GM12878 (cell line): ENCODE data around the gene SH2D3A. TPM values are rescaled to one million over a fixed set of nuclear protein-coding genes. Genes with fewer than 3 reads are reported as not detected.

Experiments used
- ATAC-seq: fragments of 200-7000 bp; cut with Tn5 transposase; 3 replicates; pipeline ENCODE4 v1.9.1; 2020; ENCODE audit warnings: mild to moderate bottlenecking, moderate library complexity
- BruUV-seq: library from RNA; stranded (reverse); fragments of 400-500 nt; replicated peaks from 2 replicates; lab custom pipeline; 2021; lab: Mats Ljungman, UMichigan
- CTCF ChIA-PET: fragments of 300-600 bp; sonication (Branson Sonifier 250); formaldehyde crosslinking; extraction: SDS; loops from one replicate; lab custom pipeline; 2021; ENCODE audit warnings: inconsistent platforms; lab: Yijun Ruan, JAX
- POLR2A ChIA-PET: fragments of 350-600 bp; formaldehyde crosslinking; extraction: SDS; loops from one replicate; lab custom pipeline; 2021; ENCODE audit warnings: inconsistent platforms; lab: Charles Lee
- RAD21 ChIA-PET: fragments of 300-600 bp; sonication (Branson Sonifier 250); formaldehyde crosslinking; loops from one replicate; lab custom pipeline; 2023; ENCODE audit warnings: antibody characterized with exemption; ENCODE audit not compliant: unreplicated experiment; lab: Charles Lee
- SMC1A ChIA-PET: fragments of 300-600 bp; sonication (Branson Sonifier 250); formaldehyde crosslinking; loops from one replicate; lab custom pipeline; 2023; ENCODE audit not compliant: unreplicated experiment, uncharacterized antibody; lab: Charles Lee
- DNase-seq: peaks from one replicate; pipeline ENCODE4 v3.0.0-alpha.2; 2011; ENCODE audit warnings: low read depth, low spot score
- FAIRE-seq: peaks from 3 replicates; lab custom pipeline; 2011; peaks lifted over from hg19 to GRCh38; lab: Jason Lieb, UNC
- H2AFZ ChIP-seq: 2 replicates; pipeline ENCODE4 v1.6.0; 2011; ENCODE audit warnings: low read depth, low read length, control low read depth; ENCODE audit not compliant: control insufficient read depth
- H3K27ac ChIP-seq: 2 replicates; pipeline ENCODE4 v1.5.1; 2011; ENCODE audit warnings: control low read depth; ENCODE audit not compliant: control insufficient read depth, insufficient read depth
- H3K27me3 ChIP-seq, 2 experiments: replicated peaks in 1 of 2; 2 replicates each; pipeline versions ENCODE4 v1.6.0 to v1.6.1; 2011; ENCODE audit warnings: low read length in 1 of 2; ENCODE audit not compliant: control insufficient read depth in 2 of 2, insufficient read depth in 2 of 2
- H3K36me3 ChIP-seq, 2 experiments: 2 replicates each; pipeline ENCODE4 v1.5.1; 2011; ENCODE audit warnings: low read length in 1 of 2; ENCODE audit not compliant: control insufficient read depth in 2 of 2, insufficient read depth in 2 of 2
- H3K4me1 ChIP-seq: 2 replicates; pipeline ENCODE4 v1.6.1; 2011; ENCODE audit warnings: mild to moderate bottlenecking, low read length, moderate library complexity, mixed read lengths; ENCODE audit not compliant: control insufficient read depth, insufficient read depth
- H3K4me2 ChIP-seq: 2 replicates; pipeline ENCODE4 v1.6.0; 2011; ENCODE audit warnings: control low read depth; ENCODE audit not compliant: control insufficient read depth, insufficient read depth
- H3K4me3 ChIP-seq: fragments of 200-600 bp; sonication (generic); 2 replicates; pipeline ENCODE4 v1.5.1; 2016
- H3K79me2 ChIP-seq: 2 replicates; pipeline ENCODE4 v1.6.0; 2011; ENCODE audit warnings: low read length; ENCODE audit not compliant: control insufficient read depth, insufficient read depth
- H3K9ac ChIP-seq: 2 replicates; pipeline ENCODE4 v1.8.0; 2011; ENCODE audit warnings: low read length, control low read depth, mixed read lengths; ENCODE audit not compliant: control insufficient read depth, insufficient read depth
- H3K9me3 ChIP-seq: replicated peaks from 3 replicates; pipeline ENCODE4 v1.5.1; 2011; ENCODE audit warnings: mild to moderate bottlenecking, low read length; ENCODE audit not compliant: control insufficient read depth, insufficient read depth
- H4K20me1 ChIP-seq: 2 replicates; pipeline ENCODE4 v1.6.0; 2011; ENCODE audit not compliant: control insufficient read depth, insufficient read depth
- CHD2 ChIP-seq: IDR thresholded peaks from 2 replicates; pipeline ENCODE4 v1.6.1; 2011; ENCODE audit warnings: low read depth, low read length, improper control_type of control experiment, borderline replicate concordance
- ESRRA ChIP-seq: IDR thresholded peaks from 2 replicates; pipeline ENCODE4 v1.6.1; 2012; ENCODE audit warnings: mild to moderate bottlenecking, low read length, improper control_type of control experiment
- HDAC6 ChIP-seq: fragments of 200-600 bp; sonication (generic); IDR thresholded peaks from one replicate; pipeline ENCODE4 v1.8.0; 2017; ENCODE audit warnings: antibody characterized with exemption; ENCODE audit not compliant: unreplicated experiment
- IRF4 ChIP-seq: IDR thresholded peaks from 2 replicates; pipeline ENCODE4 v1.6.1; 2011; ENCODE audit warnings: low read depth, low read length
- KAT2A ChIP-seq: conservative IDR thresholded peaks from 2 replicates; pipeline ENCODE4 v1.6.1; 2011; ENCODE audit warnings: low read depth, low read length; ENCODE audit not compliant: control insufficient read depth
- NRF1 ChIP-seq: conservative IDR thresholded peaks from 2 replicates; pipeline ENCODE4 v1.6.1; 2011; ENCODE audit warnings: mild to moderate bottlenecking, low read depth, low read length, improper control_type of control experiment
- POU2F2 ChIP-seq: IDR thresholded peaks from 3 replicates; pipeline ENCODE4 v1.6.1; 2011; ENCODE audit warnings: low read depth, mild to moderate bottlenecking, low read length, borderline replicate concordance
- SIX5 ChIP-seq: IDR thresholded peaks from 2 replicates; pipeline ENCODE4 v1.6.1; 2011; ENCODE audit warnings: mild to moderate bottlenecking, low read depth, low read length, moderate library complexity; ENCODE audit not compliant: severe bottlenecking
- SMAD5 ChIP-seq: IDR thresholded peaks from 2 replicates; pipeline ENCODE4 v1.6.1; 2016; ENCODE audit warnings: antibody characterized with exemption, low read depth
- SP1 ChIP-seq: IDR thresholded peaks from one replicate; pipeline ENCODE4 v1.6.1; 2011; ENCODE audit warnings: low read depth, low read length
- STAT1 ChIP-seq: fragments of 450-650 bp; conservative IDR thresholded peaks from 2 replicates; pipeline ENCODE4 v1.6.1; 2014; ENCODE audit warnings: antibody characterized with exemption, mild to moderate bottlenecking
- WGBS: methylation state at CpG from one replicate; pipeline ENCODE4 v1.1.6; 2016; ENCODE audit warnings: low lambda C conversion rate; ENCODE audit not compliant: insufficient replicate concordance, insufficient coverage; ENCODE audit errors: missing lambda C conversion rate; 5-methylcytosine and 5-hydroxymethylcytosine counted together
- in situ Hi-C: fragments of 300-500 bp; cut with MboI; formaldehyde crosslinking; loops from 9 replicates; pipeline ENCODE4 v1.14.3; 2018; ENCODE audit warnings: mixed read lengths
- intact Hi-C: fragments of 100-400 bp; cut with micrococcal nuclease; formaldehyde crosslinking; loops from one replicate; pipeline ENCODE4 v1.14.2; 2022; ENCODE audit not compliant: unreplicated experiment
- polyA plus RNA-seq, 11 experiments: library from polyadenylated mRNA; depleted of rRNA in 4 of 11; unstranded in 6 of 11; stranded (reverse) in 5 of 11; fragments of >200 nt; fragmentation: Nextera tagmentation in 4 of 11; fragmentation: Illumina TruSeq in 1 of 11; extraction: Ambion mirVana in 4 of 11; extraction: Trizol in 1 of 11; gene quantifications; 1 replicate in 1 of 11; 2 replicates in 10 of 11; pipeline versions ENCODE4 v1.2.1 to v1.2.3, GENCODE V29; 2011 to 2016; ENCODE audit warnings: inconsistent platforms in 2 of 11, missing spikeins in 2 of 11, low read depth in 1 of 11
- total RNA-seq, 4 experiments: library from RNA; depleted of rRNA in 3 of 4; stranded (reverse); fragments of >200 nt in 3 of 4; fragmentation: Illumina TruSeq in 1 of 4; extraction: Trizol in 1 of 4; gene quantifications; 2 replicates each; pipeline versions ENCODE4 v1.2.1 to v1.2.3, GENCODE V29; 2013 to 2021
- TF ChIP-seq, protein P1 (sequence below): fragments of 450-650 bp; IDR thresholded peaks from 2 replicates; pipeline ENCODE4 v1.6.1; 2017; ENCODE audit warnings: mild to moderate bottlenecking, moderate library complexity
- TF ChIP-seq, protein P2 (sequence below): fragments of 450-650 bp; formaldehyde crosslinking; IDR thresholded peaks from 2 replicates; pipeline ENCODE4 v1.4.0; 2020; ENCODE audit warnings: mild to moderate bottlenecking, moderate library complexity
- TF ChIP-seq, protein P3 (sequence below): fragments of 450-650 bp; IDR thresholded peaks from 2 replicates; pipeline ENCODE4 v1.6.1; 2017; ENCODE audit warnings: low read depth, mild to moderate bottlenecking, moderate library complexity

SH2D3A gene
- total and polyA plus RNA-seq, 10 of the 15 experiments (the other 5 are each of a cell fraction or from before 2014, with no cell fraction given), result 0.77 to 24.4 (median 9.5) TPM

DNA sequence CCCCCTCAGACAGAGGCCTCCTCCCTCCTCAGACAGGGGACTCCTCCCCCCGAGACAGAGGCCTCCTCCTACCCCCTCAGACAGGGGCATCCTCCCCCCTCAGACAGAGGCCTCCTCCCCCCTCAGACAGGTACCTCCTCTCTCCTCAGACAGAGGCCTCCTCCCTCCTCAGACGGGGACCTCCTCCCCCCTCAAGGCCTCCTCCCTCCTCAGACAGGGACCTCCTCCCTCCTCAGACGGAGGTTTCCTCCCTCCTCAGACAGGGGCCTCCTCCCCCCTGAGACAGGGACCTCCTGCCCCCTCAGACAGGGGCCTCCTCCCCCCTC, 60.6 kb downstream of the SH2D3A start:
- CTCF ChIA-PET, result no interaction called here
- Histone ChIP-seq H3K4me2 (no peak overlapping the region), H3K27me3 (no peaks in the 10 kb centered on the region; a peak in 2 of 4 replicates), H3K4me3 (no peak overlapping the region), H3K4me1 (no peaks in the 10 kb centered on the region), H3K27ac (no peak overlapping the region), H3K9ac (no peak overlapping the region), H3K79me2 (no peaks in the 10 kb centered on the region), H3K36me3 (no peaks in the 10 kb centered on the region), H4K20me1 (no peaks in the 10 kb centered on the region), H2AFZ (no peak overlapping the region), H3K9me3 (no peaks in the 10 kb centered on the region)
- FAIRE-seq (no peak), DNase-seq (no peak), ATAC-seq (no peak)
- intact Hi-C loops (no loop called here), in situ Hi-C loops (no loop called here)
- SMC1A ChIA-PET, result no interaction called here
- RAD21 ChIA-PET, result no interaction called here
- BruUV-seq, result no TSS peak
- POLR2A ChIA-PET, result no interaction called here
- WGBS, result 8% methylated on average over 2 of the region's 3 CpGs
- TF ChIP-seq IRF4, result no peak
- TF ChIP-seq POU2F2, result no peak
- TF ChIP-seq CHD2, result no peak
- TF ChIP-seq SIX5, result no peak
- no peak for TF ChIP-seq NRF1
- TF ChIP-seq, protein P1, sequence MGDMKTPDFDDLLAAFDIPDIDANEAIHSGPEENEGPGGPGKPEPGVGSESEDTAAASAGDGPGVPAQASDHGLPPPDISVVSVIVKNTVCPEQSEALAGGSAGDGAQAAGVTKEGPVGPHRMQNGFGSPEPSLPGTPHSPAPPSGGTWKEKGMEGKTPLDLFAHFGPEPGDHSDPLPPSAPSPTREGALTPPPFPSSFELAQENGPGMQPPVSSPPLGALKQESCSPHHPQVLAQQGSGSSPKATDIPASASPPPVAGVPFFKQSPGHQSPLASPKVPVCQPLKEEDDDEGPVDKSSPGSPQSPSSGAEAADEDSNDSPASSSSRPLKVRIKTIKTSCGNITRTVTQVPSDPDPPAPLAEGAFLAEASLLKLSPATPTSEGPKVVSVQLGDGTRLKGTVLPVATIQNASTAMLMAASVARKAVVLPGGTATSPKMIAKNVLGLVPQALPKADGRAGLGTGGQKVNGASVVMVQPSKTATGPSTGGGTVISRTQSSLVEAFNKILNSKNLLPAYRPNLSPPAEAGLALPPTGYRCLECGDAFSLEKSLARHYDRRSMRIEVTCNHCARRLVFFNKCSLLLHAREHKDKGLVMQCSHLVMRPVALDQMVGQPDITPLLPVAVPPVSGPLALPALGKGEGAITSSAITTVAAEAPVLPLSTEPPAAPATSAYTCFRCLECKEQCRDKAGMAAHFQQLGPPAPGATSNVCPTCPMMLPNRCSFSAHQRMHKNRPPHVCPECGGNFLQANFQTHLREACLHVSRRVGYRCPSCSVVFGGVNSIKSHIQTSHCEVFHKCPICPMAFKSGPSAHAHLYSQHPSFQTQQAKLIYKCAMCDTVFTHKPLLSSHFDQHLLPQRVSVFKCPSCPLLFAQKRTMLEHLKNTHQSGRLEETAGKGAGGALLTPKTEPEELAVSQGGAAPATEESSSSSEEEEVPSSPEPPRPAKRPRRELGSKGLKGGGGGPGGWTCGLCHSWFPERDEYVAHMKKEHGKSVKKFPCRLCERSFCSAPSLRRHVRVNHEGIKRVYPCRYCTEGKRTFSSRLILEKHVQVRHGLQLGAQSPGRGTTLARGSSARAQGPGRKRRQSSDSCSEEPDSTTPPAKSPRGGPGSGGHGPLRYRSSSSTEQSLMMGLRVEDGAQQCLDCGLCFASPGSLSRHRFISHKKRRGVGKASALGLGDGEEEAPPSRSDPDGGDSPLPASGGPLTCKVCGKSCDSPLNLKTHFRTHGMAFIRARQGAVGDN, result no peak
- TF ChIP-seq, protein P2, sequence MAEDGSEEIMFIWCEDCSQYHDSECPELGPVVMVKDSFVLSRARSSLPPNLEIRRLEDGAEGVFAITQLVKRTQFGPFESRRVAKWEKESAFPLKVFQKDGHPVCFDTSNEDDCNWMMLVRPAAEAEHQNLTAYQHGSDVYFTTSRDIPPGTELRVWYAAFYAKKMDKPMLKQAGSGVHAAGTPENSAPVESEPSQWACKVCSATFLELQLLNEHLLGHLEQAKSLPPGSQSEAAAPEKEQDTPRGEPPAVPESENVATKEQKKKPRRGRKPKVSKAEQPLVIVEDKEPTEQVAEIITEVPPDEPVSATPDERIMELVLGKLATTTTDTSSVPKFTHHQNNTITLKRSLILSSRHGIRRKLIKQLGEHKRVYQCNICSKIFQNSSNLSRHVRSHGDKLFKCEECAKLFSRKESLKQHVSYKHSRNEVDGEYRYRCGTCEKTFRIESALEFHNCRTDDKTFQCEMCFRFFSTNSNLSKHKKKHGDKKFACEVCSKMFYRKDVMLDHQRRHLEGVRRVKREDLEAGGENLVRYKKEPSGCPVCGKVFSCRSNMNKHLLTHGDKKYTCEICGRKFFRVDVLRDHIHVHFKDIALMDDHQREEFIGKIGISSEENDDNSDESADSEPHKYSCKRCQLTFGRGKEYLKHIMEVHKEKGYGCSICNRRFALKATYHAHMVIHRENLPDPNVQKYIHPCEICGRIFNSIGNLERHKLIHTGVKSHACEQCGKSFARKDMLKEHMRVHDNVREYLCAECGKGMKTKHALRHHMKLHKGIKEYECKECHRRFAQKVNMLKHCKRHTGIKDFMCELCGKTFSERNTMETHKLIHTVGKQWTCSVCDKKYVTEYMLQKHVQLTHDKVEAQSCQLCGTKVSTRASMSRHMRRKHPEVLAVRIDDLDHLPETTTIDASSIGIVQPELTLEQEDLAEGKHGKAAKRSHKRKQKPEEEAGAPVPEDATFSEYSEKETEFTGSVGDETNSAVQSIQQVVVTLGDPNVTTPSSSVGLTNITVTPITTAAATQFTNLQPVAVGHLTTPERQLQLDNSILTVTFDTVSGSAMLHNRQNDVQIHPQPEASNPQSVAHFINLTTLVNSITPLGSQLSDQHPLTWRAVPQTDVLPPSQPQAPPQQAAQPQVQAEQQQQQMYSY (CRISPR knock-in tag), result no peak
- TF ChIP-seq SMAD5, result no peak
- no peak for TF ChIP-seq STAT1
- no peak for TF ChIP-seq HDAC6
- TF ChIP-seq, protein P3, sequence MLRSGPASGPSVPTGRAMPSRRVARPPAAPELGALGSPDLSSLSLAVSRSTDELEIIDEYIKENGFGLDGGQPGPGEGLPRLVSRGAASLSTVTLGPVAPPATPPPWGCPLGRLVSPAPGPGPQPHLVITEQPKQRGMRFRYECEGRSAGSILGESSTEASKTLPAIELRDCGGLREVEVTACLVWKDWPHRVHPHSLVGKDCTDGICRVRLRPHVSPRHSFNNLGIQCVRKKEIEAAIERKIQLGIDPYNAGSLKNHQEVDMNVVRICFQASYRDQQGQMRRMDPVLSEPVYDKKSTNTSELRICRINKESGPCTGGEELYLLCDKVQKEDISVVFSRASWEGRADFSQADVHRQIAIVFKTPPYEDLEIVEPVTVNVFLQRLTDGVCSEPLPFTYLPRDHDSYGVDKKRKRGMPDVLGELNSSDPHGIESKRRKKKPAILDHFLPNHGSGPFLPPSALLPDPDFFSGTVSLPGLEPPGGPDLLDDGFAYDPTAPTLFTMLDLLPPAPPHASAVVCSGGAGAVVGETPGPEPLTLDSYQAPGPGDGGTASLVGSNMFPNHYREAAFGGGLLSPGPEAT, result no peak
- TF ChIP-seq KAT2A, result no peak
- TF ChIP-seq SP1, result no peak
- TF ChIP-seq ESRRA, result no peak
